ENCODE measurements around the gene ASTN2. TPM values are rescaled to one million over a fixed set of nuclear protein-coding genes. Genes with fewer than 3 reads are reported as not detected.

The ASTN2 gene
- total and polyA plus RNA-seq, 2 experiments from 2014 or later: 7.0 to 24.6 TPM

DNA sequence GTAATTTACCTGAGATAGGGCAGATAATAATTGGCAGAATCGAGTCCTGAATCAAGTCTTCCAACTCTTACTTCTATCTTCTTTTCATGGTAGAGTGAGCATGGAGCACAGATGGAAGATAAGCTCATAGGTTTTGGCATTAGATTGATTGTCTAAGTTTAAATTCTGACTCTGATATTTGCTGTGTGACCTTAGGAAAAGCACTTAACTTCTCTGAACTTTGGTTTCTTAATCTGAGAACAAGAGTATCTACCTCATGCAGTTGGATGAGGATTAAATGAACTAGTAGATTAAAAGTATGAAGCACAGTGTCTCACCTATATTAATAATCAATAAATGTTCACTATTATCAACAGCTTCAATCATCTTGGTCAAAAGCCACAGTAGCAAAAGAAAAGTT is 9.4 kb upstream of the ASTN2 start:
- H3K27ac ChIP-seq (ENCODE audit: low read depth): no peak overlapping the region
- no peak overlapping the region for H3K4me3 ChIP-seq
- H3K27me3 Mint-ChIP-seq (ENCODE audit: insufficient read depth, low read depth, poor library complexity): no peaks in the 10 kb centered on the region
- ATAC-seq: no peak
- H3K36me3 Mint-ChIP-seq (ENCODE audit: low read depth): no peaks in the 10 kb centered on the region
- H3K27me3 ChIP-seq (ENCODE audit: insufficient read depth): peaks cover 9% of the 10 kb centered on the region
- peaks cover 7% of the 10 kb centered on the region; the same call in 2 of the 3 replicates for H3K4me1 Mint-ChIP-seq
- no peak for DNase-seq (ENCODE audit: low spot score)
- peaks cover 14% of the 10 kb centered on the region for H3K4me1 ChIP-seq (ENCODE audit: insufficient read depth)
- H3K4me3 Mint-ChIP-seq: no peak overlapping the region
- H2AFZ ChIP-seq: no peak overlapping the region
- no peak for TF ChIP-seq EZH2phosphoT487 (IDR thresholded peaks at IDR 0.05; ENCODE audit: unreplicated experiment)
- TF ChIP-seq, protein P1, sequence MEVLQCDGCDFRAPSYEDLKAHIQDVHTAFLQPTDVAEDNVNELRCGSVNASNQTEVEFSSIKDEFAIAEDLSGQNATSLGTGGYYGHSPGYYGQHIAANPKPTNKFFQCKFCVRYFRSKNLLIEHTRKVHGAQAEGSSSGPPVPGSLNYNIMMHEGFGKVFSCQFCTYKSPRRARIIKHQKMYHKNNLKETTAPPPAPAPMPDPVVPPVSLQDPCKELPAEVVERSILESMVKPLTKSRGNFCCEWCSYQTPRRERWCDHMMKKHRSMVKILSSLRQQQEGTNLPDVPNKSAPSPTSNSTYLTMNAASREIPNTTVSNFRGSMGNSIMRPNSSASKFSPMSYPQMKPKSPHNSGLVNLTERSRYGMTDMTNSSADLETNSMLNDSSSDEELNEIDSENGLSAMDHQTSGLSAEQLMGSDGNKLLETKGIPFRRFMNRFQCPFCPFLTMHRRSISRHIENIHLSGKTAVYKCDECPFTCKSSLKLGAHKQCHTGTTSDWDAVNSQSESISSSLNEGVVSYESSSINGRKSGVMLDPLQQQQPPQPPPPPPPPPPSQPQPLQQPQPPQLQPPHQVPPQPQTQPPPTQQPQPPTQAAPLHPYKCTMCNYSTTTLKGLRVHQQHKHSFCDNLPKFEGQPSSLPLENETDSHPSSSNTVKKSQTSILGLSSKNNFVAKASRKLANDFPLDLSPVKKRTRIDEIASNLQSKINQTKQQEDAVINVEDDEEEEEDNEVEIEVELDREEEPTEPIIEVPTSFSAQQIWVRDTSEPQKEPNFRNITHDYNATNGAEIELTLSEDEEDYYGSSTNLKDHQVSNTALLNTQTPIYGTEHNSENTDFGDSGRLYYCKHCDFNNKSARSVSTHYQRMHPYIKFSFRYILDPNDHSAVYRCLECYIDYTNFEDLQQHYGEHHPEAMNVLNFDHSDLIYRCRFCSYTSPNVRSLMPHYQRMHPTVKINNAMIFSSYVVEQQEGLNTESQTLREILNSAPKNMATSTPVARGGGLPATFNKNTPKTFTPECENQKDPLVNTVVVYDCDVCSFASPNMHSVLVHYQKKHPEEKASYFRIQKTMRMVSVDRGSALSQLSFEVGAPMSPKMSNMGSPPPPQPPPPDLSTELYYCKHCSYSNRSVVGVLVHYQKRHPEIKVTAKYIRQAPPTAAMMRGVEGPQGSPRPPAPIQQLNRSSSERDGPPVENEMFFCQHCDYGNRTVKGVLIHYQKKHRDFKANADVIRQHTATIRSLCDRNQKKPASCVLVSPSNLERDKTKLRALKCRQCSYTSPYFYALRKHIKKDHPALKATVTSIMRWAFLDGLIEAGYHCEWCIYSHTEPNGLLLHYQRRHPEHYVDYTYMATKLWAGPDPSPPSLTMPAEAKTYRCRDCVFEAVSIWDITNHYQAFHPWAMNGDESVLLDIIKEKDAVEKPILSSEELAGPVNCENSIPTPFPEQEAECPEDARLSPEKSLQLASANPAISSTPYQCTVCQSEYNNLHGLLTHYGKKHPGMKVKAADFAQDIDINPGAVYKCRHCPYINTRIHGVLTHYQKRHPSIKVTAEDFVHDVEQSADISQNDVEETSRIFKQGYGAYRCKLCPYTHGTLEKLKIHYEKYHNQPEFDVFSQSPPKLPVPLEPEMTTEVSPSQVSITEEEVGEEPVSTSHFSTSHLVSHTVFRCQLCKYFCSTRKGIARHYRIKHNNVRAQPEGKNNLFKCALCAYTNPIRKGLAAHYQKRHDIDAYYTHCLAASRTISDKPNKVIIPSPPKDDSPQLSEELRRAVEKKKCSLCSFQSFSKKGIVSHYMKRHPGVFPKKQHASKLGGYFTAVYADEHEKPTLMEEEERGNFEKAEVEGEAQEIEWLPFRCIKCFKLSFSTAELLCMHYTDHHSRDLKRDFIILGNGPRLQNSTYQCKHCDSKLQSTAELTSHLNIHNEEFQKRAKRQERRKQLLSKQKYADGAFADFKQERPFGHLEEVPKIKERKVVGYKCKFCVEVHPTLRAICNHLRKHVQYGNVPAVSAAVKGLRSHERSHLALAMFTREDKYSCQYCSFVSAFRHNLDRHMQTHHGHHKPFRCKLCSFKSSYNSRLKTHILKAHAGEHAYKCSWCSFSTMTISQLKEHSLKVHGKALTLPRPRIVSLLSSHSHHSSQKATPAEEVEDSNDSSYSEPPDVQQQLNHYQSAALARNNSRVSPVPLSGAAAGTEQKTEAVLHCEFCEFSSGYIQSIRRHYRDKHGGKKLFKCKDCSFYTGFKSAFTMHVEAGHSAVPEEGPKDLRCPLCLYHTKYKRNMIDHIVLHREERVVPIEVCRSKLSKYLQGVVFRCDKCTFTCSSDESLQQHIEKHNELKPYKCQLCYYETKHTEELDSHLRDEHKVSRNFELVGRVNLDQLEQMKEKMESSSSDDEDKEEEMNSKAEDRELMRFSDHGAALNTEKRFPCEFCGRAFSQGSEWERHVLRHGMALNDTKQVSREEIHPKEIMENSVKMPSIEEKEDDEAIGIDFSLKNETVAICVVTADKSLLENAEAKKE (CRISPR knock-in tag; IDR thresholded peaks at IDR 0.05): no peak
- no peak for TF ChIP-seq JUNB (IDR thresholded peaks at IDR 0.05; ENCODE audit: unreplicated experiment)
- TF ChIP-seq, protein P2, sequence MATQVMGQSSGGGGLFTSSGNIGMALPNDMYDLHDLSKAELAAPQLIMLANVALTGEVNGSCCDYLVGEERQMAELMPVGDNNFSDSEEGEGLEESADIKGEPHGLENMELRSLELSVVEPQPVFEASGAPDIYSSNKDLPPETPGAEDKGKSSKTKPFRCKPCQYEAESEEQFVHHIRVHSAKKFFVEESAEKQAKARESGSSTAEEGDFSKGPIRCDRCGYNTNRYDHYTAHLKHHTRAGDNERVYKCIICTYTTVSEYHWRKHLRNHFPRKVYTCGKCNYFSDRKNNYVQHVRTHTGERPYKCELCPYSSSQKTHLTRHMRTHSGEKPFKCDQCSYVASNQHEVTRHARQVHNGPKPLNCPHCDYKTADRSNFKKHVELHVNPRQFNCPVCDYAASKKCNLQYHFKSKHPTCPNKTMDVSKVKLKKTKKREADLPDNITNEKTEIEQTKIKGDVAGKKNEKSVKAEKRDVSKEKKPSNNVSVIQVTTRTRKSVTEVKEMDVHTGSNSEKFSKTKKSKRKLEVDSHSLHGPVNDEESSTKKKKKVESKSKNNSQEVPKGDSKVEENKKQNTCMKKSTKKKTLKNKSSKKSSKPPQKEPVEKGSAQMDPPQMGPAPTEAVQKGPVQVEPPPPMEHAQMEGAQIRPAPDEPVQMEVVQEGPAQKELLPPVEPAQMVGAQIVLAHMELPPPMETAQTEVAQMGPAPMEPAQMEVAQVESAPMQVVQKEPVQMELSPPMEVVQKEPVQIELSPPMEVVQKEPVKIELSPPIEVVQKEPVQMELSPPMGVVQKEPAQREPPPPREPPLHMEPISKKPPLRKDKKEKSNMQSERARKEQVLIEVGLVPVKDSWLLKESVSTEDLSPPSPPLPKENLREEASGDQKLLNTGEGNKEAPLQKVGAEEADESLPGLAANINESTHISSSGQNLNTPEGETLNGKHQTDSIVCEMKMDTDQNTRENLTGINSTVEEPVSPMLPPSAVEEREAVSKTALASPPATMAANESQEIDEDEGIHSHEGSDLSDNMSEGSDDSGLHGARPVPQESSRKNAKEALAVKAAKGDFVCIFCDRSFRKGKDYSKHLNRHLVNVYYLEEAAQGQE (IDR thresholded peaks at IDR 0.05; ENCODE audit: unreplicated experiment): no peak
- no peak for TF ChIP-seq NANOG (IDR thresholded peaks at IDR 0.05; ENCODE audit: borderline replicate concordance)
- no peak for TF ChIP-seq ZNF331 (CRISPR knock-in tag; IDR thresholded peaks at IDR 0.05; ENCODE audit: low read depth)
- TF ChIP-seq ZNF114 (CRISPR knock-in tag; IDR thresholded peaks at IDR 0.05): no peak
- TF ChIP-seq, protein P3, sequence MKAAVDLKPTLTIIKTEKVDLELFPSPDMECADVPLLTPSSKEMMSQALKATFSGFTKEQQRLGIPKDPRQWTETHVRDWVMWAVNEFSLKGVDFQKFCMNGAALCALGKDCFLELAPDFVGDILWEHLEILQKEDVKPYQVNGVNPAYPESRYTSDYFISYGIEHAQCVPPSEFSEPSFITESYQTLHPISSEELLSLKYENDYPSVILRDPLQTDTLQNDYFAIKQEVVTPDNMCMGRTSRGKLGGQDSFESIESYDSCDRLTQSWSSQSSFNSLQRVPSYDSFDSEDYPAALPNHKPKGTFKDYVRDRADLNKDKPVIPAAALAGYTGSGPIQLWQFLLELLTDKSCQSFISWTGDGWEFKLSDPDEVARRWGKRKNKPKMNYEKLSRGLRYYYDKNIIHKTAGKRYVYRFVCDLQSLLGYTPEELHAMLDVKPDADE (IDR thresholded peaks at IDR 0.05): no peak
- TF ChIP-seq, protein P4, sequence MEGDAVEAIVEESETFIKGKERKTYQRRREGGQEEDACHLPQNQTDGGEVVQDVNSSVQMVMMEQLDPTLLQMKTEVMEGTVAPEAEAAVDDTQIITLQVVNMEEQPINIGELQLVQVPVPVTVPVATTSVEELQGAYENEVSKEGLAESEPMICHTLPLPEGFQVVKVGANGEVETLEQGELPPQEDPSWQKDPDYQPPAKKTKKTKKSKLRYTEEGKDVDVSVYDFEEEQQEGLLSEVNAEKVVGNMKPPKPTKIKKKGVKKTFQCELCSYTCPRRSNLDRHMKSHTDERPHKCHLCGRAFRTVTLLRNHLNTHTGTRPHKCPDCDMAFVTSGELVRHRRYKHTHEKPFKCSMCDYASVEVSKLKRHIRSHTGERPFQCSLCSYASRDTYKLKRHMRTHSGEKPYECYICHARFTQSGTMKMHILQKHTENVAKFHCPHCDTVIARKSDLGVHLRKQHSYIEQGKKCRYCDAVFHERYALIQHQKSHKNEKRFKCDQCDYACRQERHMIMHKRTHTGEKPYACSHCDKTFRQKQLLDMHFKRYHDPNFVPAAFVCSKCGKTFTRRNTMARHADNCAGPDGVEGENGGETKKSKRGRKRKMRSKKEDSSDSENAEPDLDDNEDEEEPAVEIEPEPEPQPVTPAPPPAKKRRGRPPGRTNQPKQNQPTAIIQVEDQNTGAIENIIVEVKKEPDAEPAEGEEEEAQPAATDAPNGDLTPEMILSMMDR (conservative IDR thresholded peaks at IDR 0.05; ENCODE audit: low read depth in 2 of 2): no peak
- no peak for TF ChIP-seq STAT1 (IDR thresholded peaks at IDR 0.05; ENCODE audit: unreplicated experiment)
- no peak for TF ChIP-seq POLR2AphosphoS5 (IDR thresholded peaks at IDR 0.05; ENCODE audit: low read depth)
- TF ChIP-seq EZH2 (IDR thresholded peaks at IDR 0.05; ENCODE audit: low read depth, unreplicated experiment): no peak
- no peaks in the 10 kb centered on the region for H4K20me1 ChIP-seq (replicated peaks; ENCODE audit: insufficient read depth)
- H3K36me3 ChIP-seq (ENCODE audit: insufficient read depth): no peaks in the 10 kb centered on the region
- H3K9me3 Mint-ChIP-seq: no peaks in the 10 kb centered on the region
- no peaks in the 10 kb centered on the region for H3K79me2 ChIP-seq (replicated peaks; ENCODE audit: insufficient read depth)
- no peaks in the 10 kb centered on the region for H3F3A ChIP-seq (replicated peaks; ENCODE audit: low read depth)
- H3K4me2 ChIP-seq: no peak overlapping the region
- no peaks in the 10 kb centered on the region for H3K9me2 ChIP-seq (ENCODE audit: insufficient read depth)
- no peak overlapping the region for H3K27ac Mint-ChIP-seq

All from GM23338 (cell line).